ENCODE results near the gene KLHL42.
"Not testable (repeated sequence)": the region's sequence is repeated elsewhere in the genome, so short reads cannot be mapped to it uniquely, and the experiment has no call there.

KLHL42 gene

GRCh38 chr12:27818401-27818918 lies 38.4 kb downstream of the KLHL42 start:
- peak in 1 of 2 experiments; percentile 76 for DNase-seq

- no peak for DNase-seq
These were observed 40.5 kb downstream of the KLHL42 start for GRCh38 chr12:27820564-27820963.

GRCh38 chr12:27821259-27821973 lies 41.4 kb downstream of the KLHL42 start:
- DNase-seq: peak; percentile 26 to 61

GRCh38 chr12:27822076-27822712 lies 42.2 kb downstream of the KLHL42 start:
- DNase-seq: no peak

GRCh38 chr12:27823038-27823437 lies 43.0 kb downstream of the KLHL42 start:
- DNase-seq: no peak

GRCh38 chr12:27824126-27824842 lies 44.3 kb downstream of the KLHL42 start:
- no peak for DNase-seq

- no peak for DNase-seq
These were observed 46.0 kb downstream of the KLHL42 start for GRCh38 chr12:27826076-27826475.

GRCh38 chr12:27828196-27828595 lies 48.2 kb downstream of the KLHL42 start:
- no peak for DNase-seq

GRCh38 chr12:27838543-27839185 lies 58.6 kb downstream of the KLHL42 start:
- no peak for DNase-seq

GRCh38 chr12:27840229-27840999 lies 60.4 kb downstream of the KLHL42 start:
- no peak for DNase-seq

- no peak for DNase-seq
These were observed 61.4 kb downstream of the KLHL42 start for GRCh38 chr12:27841392-27841882.

GRCh38 chr12:27843714-27844245 lies 63.7 kb downstream of the KLHL42 start:
- DNase-seq: no peak

- peak in 1 of 2 experiments; percentile 19 for DNase-seq
These were observed 64.5 kb downstream of the KLHL42 start for GRCh38 chr12:27844366-27845090.

GRCh38 chr12:27845187-27845586 lies 65.2 kb downstream of the KLHL42 start:
- DNase-seq: no peak

- not testable (repeated sequence) for DNase-seq
These were observed 65.7 kb downstream of the KLHL42 start for GRCh38 chr12:27845706-27846105.

- not testable (repeated sequence) for DNase-seq
These were observed 67.3 kb downstream of the KLHL42 start for GRCh38 chr12:27847293-27847692.

- no peak for DNase-seq
These were observed 71.3 kb downstream of the KLHL42 start for GRCh38 chr12:27851311-27851710.

GRCh38 chr12:27852117-27852516 lies 72.1 kb downstream of the KLHL42 start:
- no peak for DNase-seq
